IPS-20b (cell line): Measurements from ENCODE around the gene PEX11A.

Experiments
- H3K27ac ChIP-seq: one replicate; pipeline ENCODE4 v1.5.1; 2013; ENCODE audit warnings: low read length
- H3K27me3 ChIP-seq: 2 replicates; pipeline ENCODE4 v1.6.1; 2013; ENCODE audit warnings: mild to moderate bottlenecking, low read length, inconsistent platforms; ENCODE audit not compliant: insufficient read depth
- H3K36me3 ChIP-seq: 2 replicates; pipeline ENCODE4 v1.6.1; 2013; ENCODE audit warnings: low read depth, mild to moderate bottlenecking, inconsistent platforms, low read length, moderate library complexity; ENCODE audit not compliant: insufficient read depth
- H3K4me1 ChIP-seq: 2 replicates; pipeline ENCODE4 v1.6.1; 2013; ENCODE audit warnings: mild to moderate bottlenecking, control low read depth, inconsistent platforms, low read length, moderate library complexity; ENCODE audit not compliant: insufficient read depth
- H3K4me3 ChIP-seq: 2 replicates; pipeline ENCODE4 v1.5.1; 2013; ENCODE audit warnings: mild to moderate bottlenecking, low read length, inconsistent platforms
- H3K9ac ChIP-seq: 2 replicates; pipeline ENCODE4 v1.6.1; 2013; ENCODE audit warnings: low read depth, mild to moderate bottlenecking, inconsistent platforms, low read length, moderate library complexity
- H3K9me3 ChIP-seq: 2 replicates; pipeline ENCODE4 v1.6.1; 2013; ENCODE audit warnings: mild to moderate bottlenecking, low read depth, low read length, inconsistent platforms; ENCODE audit not compliant: insufficient read depth

The PEX11A gene

DNA sequence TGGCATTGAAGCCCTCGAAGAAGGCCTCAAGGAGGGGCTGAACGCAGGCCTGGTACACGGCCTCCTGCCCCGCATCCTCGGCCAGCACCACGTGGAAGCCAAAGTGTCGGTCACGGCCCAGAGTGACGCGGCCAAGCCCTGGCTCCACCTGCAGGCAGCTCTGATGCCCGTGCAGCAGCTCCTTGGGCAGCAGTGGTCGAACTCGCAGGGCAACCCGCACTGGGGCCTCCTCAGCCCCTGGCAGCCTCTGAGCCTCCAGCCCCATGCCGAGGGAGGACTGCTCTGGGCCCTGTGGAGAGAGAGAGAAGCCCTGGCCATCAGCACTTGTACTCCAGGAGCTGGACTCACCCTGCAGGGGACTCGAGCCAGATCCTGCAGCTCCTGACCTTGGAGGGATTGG, 37.9 kb downstream of the PEX11A start:
- H3K4me1 ChIP-seq: 0 out of 2 replicates have a peak, but pooled peaks cover 3% of the 10 kb centered on the region
- no peak overlapping the region for H3K9ac ChIP-seq
- no peak overlapping the region for H3K4me3 ChIP-seq
- no peaks in the 10 kb centered on the region for H3K27me3 ChIP-seq
- H3K36me3 ChIP-seq: peaks cover 13% of the 10 kb centered on the region
- no peaks in the 10 kb centered on the region for H3K9me3 ChIP-seq
- no peak overlapping the region for H3K27ac ChIP-seq

DNA sequence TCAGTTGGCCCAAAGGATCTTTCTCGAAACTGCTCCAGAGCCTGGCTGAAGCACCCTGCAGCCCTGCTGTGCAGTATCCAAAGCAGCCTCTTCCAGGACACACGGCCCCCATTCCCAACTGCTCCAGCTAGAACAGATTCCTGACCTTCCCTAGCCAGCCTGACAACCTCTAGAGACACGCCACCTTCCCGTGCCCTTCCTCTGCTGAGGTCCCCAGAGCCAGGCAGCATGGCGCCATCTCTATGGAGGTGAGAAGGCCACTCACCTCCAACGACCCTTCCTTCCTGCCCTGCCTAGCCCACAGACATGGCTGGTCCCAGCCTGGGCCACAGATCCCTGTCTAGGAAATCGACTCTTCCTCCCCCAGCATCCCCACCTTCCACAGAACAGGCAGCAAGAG, 38.4 kb downstream of the PEX11A start:
- no peak overlapping the region for H3K4me3 ChIP-seq
- H3K27me3 ChIP-seq: no peaks in the 10 kb centered on the region
- no peaks in the 10 kb centered on the region for H3K9me3 ChIP-seq
- no peak overlapping the region for H3K27ac ChIP-seq
- H3K36me3 ChIP-seq: peaks cover 13% of the 10 kb centered on the region
- H3K4me1 ChIP-seq: 0 out of 2 replicates have a peak, but pooled peaks cover 3% of the 10 kb centered on the region
- no peak overlapping the region for H3K9ac ChIP-seq

DNA sequence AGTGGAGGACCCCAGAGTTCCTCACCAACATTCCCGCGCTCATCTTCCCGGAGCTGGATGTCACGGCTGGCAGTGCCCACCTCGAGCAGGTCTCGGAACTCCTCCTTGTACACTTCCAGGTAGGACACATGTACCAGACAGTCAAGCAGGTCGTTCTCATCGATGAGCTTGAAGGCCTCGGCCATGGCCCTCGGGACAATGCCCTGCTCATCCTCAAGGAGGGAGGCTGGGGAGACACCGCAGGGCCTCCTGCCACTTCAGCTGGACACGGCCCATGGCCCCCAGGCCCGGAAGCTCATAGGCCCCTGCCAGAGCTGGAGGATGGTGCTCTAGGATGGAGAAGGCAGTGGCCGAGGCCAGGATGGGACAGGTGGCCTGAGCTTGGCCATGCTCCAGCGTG, 40.8 kb downstream of the PEX11A start:
- no peaks in the 10 kb centered on the region for H3K27me3 ChIP-seq
- H3K36me3 ChIP-seq: peaks cover 27% of the 10 kb centered on the region
- 0 out of 2 replicates have a peak, but pooled peaks cover 3% of the 10 kb centered on the region for H3K4me1 ChIP-seq
- H3K27ac ChIP-seq: no peak overlapping the region
- no peak overlapping the region for H3K9ac ChIP-seq
- H3K4me3 ChIP-seq: no peak overlapping the region
- H3K9me3 ChIP-seq: no peaks in the 10 kb centered on the region

DNA sequence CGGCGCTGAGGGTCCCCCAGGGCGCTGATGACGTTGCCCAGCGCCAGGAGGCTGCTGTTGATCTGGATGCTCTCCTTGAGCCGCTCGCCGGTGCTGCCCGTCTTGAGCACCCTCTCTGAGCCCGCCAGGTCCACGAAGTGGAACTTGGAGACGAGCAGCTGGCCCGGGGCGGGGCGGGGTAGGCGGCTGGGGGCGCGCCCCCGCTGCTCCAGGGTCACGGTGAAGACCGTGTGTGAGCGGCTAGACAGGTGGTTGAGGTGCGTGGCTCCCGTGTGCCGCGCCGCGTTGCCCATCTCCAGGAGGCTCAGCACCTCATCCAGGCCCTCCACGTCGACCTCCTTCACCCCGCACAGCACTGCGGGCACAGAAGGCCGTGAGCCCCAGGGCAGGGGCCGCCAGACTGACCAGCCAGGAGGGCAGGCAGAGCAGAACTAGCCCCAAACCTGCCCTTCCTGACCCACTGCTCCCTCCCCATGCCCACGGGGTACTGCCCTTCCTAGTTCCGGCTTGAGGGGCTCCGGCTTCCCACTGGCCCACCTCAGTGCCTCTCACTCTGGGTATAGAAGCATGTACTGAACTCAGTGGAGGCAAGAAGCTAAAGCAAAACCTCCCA, 41.4 kb downstream of the PEX11A start:
- H3K27me3 ChIP-seq: no peaks in the 10 kb centered on the region
- H3K36me3 ChIP-seq: peaks cover 29% of the 10 kb centered on the region
- H3K9me3 ChIP-seq: no peaks in the 10 kb centered on the region

GRCh38 chr15:89648106-89649012, 42.2 kb downstream of the PEX11A start:
- Histone ChIP-seq H3K27me3 (no peaks in the 10 kb centered on the region), H3K36me3 (peaks cover 31% of the 10 kb centered on the region), H3K4me1 (no peaks in the 10 kb centered on the region), H3K9ac (no peak overlapping the region), H3K27ac (no peak overlapping the region), H3K9me3 (no peaks in the 10 kb centered on the region), H3K4me3 (no peak overlapping the region)

More for the DNA sequence above, 41.4 kb downstream of the PEX11A start:
- Histone ChIP-seq H3K9ac (no peak overlapping the region), H3K4me1 (no peaks in the 10 kb centered on the region), H3K27ac (no peak overlapping the region), H3K4me3 (no peak overlapping the region)

GRCh38 chr15:89647191-89647851, 43.2 kb downstream of the PEX11A start:
- Histone ChIP-seq H3K27me3 (no peaks in the 10 kb centered on the region), H3K9me3 (no peaks in the 10 kb centered on the region), H3K36me3 (peaks cover 37% of the 10 kb centered on the region), H3K27ac (no peak overlapping the region), H3K4me1 (no peaks in the 10 kb centered on the region), H3K4me3 (0 out of 2 replicates have a peak overlapping the region, but pooled peaks have one; percentile 34), H3K9ac (no peak overlapping the region)

DNA sequence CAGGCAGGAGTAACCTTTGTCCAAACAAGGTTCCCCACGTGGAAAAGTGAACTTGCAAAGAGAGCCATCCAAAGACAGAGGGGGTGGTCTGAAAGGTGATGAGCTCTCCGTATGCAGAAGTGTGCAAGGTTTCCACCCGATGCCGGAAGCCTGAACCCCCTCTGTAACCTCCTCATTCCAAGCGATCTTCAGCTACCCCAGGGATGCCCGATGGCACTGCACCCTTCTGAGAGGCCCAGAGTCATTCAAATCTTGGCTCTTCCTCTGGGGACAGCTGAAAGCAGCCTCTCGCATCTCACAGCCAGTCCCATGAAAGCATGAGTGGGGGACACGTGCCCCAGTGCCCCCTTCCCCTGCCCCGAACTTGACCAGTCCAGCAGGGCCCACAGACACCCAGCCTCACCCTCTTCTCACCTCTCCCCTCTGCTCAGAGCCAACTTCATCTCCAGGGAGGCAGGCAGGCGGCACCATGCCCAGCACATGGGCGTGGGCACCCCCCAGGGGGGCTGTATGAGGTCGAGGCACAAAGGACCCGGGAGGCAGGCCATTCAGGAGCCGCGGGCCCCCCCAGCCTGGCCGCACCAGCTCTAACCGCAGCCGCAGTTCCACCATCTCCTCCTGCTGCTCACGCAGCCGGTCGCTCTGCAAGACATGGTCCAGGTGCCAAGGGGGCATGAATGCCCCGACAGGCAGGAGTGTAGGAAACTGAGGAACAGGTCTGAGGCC, 44.0 kb downstream of the PEX11A start:
- Histone ChIP-seq H3K9me3 (no peaks in the 10 kb centered on the region), H3K4me3 (no peak overlapping the region), H3K9ac (no peak overlapping the region), H3K36me3 (peaks cover 29% of the 10 kb centered on the region), H3K27ac (no peak overlapping the region), H3K4me1 (no peaks in the 10 kb centered on the region), H3K27me3 (no peaks in the 10 kb centered on the region)

GRCh38 chr15:89645680-89646079, 44.9 kb downstream of the PEX11A start:
- peaks cover 35% of the 10 kb centered on the region for H3K36me3 ChIP-seq
- no peaks in the 10 kb centered on the region for H3K27me3 ChIP-seq
- no peaks in the 10 kb centered on the region for H3K4me1 ChIP-seq
- no peak overlapping the region for H3K9ac ChIP-seq
- H3K4me3 ChIP-seq: no peak overlapping the region
- no peak overlapping the region for H3K27ac ChIP-seq
- H3K9me3 ChIP-seq: no peaks in the 10 kb centered on the region

- Histone ChIP-seq H3K4me1 (no peaks in the 10 kb centered on the region), H3K9me3 (peaks cover 3% of the 10 kb centered on the region; the same call in 1 of the 2 replicates), H3K27ac (no peak overlapping the region), H3K9ac (no peak overlapping the region), H3K36me3 (peaks cover 37% of the 10 kb centered on the region), H3K27me3 (no peaks in the 10 kb centered on the region), H3K4me3 (no peak overlapping the region)
Measured at GRCh38 chr15:89642106-89642505, 48.4 kb downstream of the PEX11A start.

- Histone ChIP-seq H3K9me3 (peaks cover 3% of the 10 kb centered on the region; the same call in 1 of the 2 replicates), H3K4me3 (no peak overlapping the region), H3K4me1 (no peaks in the 10 kb centered on the region), H3K27me3 (no peaks in the 10 kb centered on the region), H3K27ac (no peak overlapping the region), H3K36me3 (peaks cover 32% of the 10 kb centered on the region), H3K9ac (no peak overlapping the region)
Measured at GRCh38 chr15:89641053-89641452, 49.5 kb downstream of the PEX11A start.

- Histone ChIP-seq H3K4me1 (no peaks in the 10 kb centered on the region), H3K27me3 (no peaks in the 10 kb centered on the region), H3K9ac (no peak overlapping the region), H3K36me3 (peaks cover 29% of the 10 kb centered on the region), H3K27ac (no peak overlapping the region), H3K4me3 (no peak overlapping the region), H3K9me3 (peaks cover 3% of the 10 kb centered on the region; the same call in 1 of the 2 replicates)
Measured at GRCh38 chr15:89640245-89640644, 50.3 kb downstream of the PEX11A start.
